ENCODE data around the gene ST6GALNAC5. TPM values are rescaled to one million over a fixed set of nuclear protein-coding genes. Genes with fewer than 3 reads are reported as not detected.

The ST6GALNAC5 gene
- total RNA-seq, 1 donor from 2014 or later: not detected

GRCh38 chr1:77096496-77097255, 229.4 kb downstream of the ST6GALNAC5 start:
- Mint-ChIP-seq H3K9me3 (no peaks in the 10 kb centered on the region), H3K4me3 (no peak overlapping the region), H3K36me3 (ENCODE audit: low read depth) (no peaks in the 10 kb centered on the region), H3K4me1 (ENCODE audit: low read depth) (no peaks in the 10 kb centered on the region), H3K27ac (no peak overlapping the region), H3K27me3 (ENCODE audit: insufficient read depth) (no peaks in the 10 kb centered on the region)
- intact Hi-C loops (cut with micrococcal nuclease): no loop called here
- DNase-seq (ENCODE audit: low spot score): no peak

- no peak overlapping the region for H3K27ac Mint-ChIP-seq
Measured at GRCh38 chr1:77100875-77101274, 233.6 kb downstream of the ST6GALNAC5 start.

DNA sequence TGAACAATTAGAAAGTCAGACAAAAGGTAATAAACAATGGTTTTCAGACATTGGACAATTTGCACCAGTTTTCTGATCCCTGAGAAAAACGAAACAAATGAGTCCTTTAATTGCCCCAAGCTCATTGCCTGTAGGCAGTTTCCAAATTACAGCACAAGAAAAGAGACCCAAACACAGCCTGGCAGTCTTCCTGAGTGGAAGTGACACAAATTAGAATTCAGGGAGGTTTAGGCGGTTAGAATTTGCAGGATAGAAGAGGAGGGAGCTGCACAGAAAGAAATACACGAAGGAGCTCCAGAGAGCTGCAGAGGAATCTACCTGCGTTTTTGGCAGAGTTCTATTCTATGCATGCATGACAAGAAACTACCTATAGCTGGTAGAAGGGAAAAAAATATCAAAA, 236.2 kb downstream of the ST6GALNAC5 start:
- intact Hi-C loops (cut with micrococcal nuclease): no loop called here
- no peak for DNase-seq (ENCODE audit: low spot score)
- H3K4me3 Mint-ChIP-seq: no peak overlapping the region
- no peaks in the 10 kb centered on the region for H3K9me3 Mint-ChIP-seq
- H3K36me3 Mint-ChIP-seq (ENCODE audit: low read depth): no peaks in the 10 kb centered on the region
- H3K4me1 Mint-ChIP-seq (ENCODE audit: low read depth): no peaks in the 10 kb centered on the region
- H3K27ac Mint-ChIP-seq: no peak overlapping the region
- no peaks in the 10 kb centered on the region for H3K27me3 Mint-ChIP-seq (ENCODE audit: insufficient read depth)

More at GRCh38 chr1:77100875-77101274, 233.6 kb downstream of the ST6GALNAC5 start:
- DNase-seq (ENCODE audit: low spot score): no peak
- Mint-ChIP-seq H3K4me3 (no peak overlapping the region), H3K36me3 (ENCODE audit: low read depth) (no peaks in the 10 kb centered on the region), H3K9me3 (no peaks in the 10 kb centered on the region), H3K4me1 (ENCODE audit: low read depth) (no peaks in the 10 kb centered on the region), H3K27me3 (ENCODE audit: insufficient read depth) (no peaks in the 10 kb centered on the region)
- intact Hi-C loops (cut with micrococcal nuclease): no loop called here

DNA sequence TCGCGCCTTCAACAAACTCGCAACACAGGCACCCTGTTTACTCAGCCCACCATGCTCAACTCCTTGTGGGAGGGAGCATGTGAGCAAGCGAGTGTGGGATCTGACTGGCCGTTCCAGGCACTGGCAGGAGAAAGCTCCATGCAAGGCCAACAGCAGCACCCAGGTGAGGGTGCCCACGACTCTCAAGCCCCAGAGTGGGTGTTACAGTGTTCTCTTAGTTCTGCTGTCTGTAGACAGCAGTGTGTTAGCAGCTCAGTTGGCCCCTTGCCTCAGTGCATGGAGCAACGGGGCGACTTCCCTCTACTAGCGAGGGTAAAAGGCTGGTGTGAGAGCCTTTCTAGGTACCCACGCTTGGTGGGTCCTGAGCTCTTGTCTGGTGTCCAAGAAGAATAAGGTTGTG, 237.4 kb downstream of the ST6GALNAC5 start:
- no peak for DNase-seq (ENCODE audit: low spot score)
- no peaks in the 10 kb centered on the region for H3K4me1 Mint-ChIP-seq (ENCODE audit: low read depth)
- H3K9me3 Mint-ChIP-seq: no peaks in the 10 kb centered on the region
- no peaks in the 10 kb centered on the region for H3K27me3 Mint-ChIP-seq (ENCODE audit: insufficient read depth)
- H3K4me3 Mint-ChIP-seq: no peak overlapping the region
- H3K27ac Mint-ChIP-seq: no peak overlapping the region
- no peaks in the 10 kb centered on the region for H3K36me3 Mint-ChIP-seq (ENCODE audit: low read depth)
- intact Hi-C loops (cut with micrococcal nuclease): no loop called here
